Brain pericyte (primary cell): ENCODE data around the gene PTPRQ.

Experiments used
- DNase-seq: peaks from one replicate; pipeline ENCODE4 v3.0.0-alpha.2; 2012; ENCODE audit warnings: low read depth, low spot score

PTPRQ gene

GRCh38 chr12:80565271-80565670 is 121.2 kb downstream of the PTPRQ start:
- peak; percentile 16 for DNase-seq

- DNase-seq = no peak
Observed at GRCh38 chr12:80567401-80567800, 123.4 kb downstream of the PTPRQ start.

- DNase-seq = no peak
Observed at GRCh38 chr12:80576641-80577418, 132.8 kb downstream of the PTPRQ start.

GRCh38 chr12:80580254-80580653 is 136.2 kb downstream of the PTPRQ start:
- peak; percentile 79 for DNase-seq

DNA sequence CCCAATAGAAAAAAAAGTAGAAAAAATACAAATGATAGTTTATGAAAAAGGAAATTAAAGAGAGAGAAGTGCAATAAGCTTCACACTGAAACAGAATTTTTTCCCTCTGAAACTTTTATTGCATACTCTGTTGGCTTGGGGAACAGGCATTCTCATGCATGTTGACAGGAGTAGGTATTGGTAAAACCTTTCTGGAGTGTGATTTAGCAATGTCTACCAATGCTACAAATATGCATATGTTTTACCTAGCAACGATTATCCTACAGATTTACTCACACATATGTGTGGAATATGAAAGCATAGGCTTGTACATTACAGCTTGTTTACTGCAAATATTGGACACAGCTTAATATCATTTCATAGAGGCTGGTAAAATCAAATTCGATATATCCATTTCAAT is 137.7 kb downstream of the PTPRQ start:
- no peak for DNase-seq

DNA sequence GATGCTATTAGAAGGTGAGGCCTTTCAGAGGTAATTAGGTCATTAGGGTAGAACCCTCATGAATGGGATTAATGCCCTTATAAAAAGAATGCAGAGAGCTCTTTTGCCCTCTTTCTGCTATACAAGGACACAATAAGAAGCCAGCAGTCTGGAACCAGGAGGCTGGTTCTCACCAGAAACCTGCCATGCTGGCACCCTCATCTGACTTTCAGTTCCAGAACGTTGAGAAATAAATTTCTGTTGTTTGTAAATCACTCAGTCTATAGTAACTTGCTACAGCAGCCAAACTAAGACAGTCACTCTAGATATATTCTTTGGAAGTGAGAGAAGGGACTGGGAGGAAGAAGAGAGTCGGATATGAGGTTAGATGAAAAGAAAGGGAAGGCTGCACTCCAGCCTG is 138.4 kb downstream of the PTPRQ start:
- no peak for DNase-seq

DNA sequence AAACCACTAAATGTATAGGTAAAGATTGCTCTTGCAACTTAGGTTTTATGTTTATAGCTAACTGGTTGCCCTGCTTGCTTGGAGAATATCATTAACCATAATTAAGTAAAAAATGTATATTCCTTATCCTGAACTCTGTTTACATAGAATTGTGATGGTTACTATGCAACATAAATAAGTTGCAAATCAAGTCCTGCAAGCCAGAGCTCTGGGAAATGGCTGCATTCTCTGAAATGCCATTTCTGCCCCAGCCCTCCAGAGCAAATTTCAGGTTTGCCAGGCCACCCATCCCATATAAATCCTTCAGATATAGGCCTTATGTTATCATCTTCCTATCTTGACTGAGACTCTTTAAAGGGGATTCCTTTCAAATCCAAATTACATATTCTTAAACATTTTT is 145.0 kb downstream of the PTPRQ start:
- no peak for DNase-seq

DNA sequence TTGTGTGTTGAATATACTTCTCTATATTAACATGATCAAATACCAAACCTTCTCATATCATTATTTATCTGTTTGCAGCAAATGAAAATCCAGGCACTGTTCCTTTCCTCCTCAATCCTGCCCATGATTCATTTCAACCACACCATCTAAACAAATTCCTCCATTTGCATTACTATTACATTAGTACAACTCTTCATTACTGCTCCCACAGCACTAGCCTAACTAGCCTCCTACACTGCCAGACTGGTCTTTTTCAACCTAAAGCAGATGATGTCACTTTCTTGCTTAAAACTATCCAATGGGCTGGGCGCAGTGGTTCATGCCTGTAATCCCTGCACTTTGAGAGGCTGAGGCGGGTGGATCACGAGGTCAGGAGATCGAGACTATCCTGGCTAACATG is 146.1 kb downstream of the PTPRQ start:
- no peak for DNase-seq

DNA sequence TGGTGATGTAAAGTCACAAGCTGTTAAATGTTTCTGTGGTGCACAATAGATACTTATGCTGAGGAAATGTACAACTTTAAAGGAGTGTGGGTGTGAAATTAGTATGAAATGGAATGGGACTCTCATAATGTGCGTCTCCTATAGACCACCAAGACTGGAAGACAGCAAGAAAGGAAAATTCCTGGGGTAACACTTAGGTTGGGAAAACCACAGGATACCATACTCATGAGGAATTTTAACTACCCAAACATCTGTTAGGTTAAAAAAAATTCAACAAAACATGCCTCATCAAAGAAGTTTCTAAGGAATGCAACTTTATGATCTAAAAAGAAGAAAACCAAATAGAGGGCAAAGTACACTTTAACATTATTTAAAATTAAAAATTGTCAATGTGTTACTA is 149.7 kb downstream of the PTPRQ start:
- DNase-seq = no peak

- DNase-seq = no peak
Observed at GRCh38 chr12:80596509-80596908, 152.5 kb downstream of the PTPRQ start.

DNA sequence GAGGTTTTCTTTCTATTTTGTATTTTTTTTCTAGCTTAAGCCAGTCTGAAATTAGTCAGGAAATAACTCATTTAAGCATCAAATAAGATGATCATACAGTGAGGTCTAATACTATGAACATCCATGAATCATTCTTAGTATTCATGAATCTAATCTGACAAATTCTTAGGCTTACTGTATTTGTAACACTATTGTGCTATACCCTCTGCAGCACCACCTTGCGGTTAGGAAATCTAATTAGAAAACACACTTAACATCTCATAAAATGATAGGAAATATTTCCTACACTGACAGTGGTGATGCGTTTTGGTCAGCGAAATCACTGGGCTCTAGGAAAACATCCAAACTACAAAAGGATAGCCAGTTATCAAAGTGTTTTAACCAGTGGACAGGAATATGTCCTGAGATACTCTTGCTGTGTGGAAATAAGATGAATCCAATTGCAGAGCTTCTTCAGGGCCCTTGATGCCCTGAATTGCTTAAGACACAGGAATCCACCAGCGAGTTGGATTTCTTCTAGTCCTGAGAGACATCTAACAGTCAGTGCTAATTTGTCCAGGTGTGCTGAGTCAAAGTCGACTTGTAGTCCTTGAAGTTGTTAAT is 154.1 kb downstream of the PTPRQ start:
- DNase-seq = no peak

DNA sequence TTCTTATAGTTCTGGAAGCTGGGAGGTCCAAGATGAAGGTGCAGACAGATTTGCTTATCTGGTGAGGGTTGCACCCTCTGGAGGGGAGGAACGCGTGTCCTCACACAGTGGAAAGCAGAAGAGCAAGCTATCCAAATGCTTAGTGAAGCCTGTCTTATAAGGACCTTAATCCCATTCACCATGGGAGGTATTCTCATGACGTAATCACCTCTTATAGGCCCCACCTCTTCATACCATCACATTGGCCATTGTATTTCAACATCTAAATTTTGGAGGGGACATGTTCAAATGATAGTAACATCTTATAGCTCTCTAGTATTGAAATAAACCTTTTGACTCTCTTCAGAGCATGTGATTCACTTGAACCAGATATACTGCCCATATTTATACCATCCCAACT is 158.4 kb downstream of the PTPRQ start:
- no peak for DNase-seq

- no peak for DNase-seq
Observed at GRCh38 chr12:80607361-80608135, 163.5 kb downstream of the PTPRQ start.

GRCh38 chr12:80617733-80618132 is 173.7 kb downstream of the PTPRQ start:
- no peak for DNase-seq

DNA sequence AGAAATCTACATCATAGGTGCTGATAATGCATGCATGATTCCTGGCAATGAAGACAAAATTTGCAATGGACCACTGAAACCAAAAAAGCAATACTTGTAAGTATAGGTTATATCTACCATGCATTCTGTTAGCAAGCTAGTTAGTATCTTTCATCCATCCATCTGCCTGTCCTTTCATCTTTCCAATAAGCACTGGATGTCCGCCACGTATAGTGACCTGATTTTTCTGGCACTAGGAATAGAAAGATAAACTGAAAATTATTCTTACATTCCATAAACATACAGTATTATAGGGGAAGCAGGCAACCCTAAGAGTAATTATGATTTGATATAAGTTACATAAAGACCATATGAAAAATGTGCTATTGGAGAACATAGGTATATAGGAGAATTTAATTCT is 176.2 kb downstream of the PTPRQ start:
- DNase-seq = no peak

- DNase-seq = no peak
Observed at GRCh38 chr12:80622271-80622670, 178.2 kb downstream of the PTPRQ start.

DNA sequence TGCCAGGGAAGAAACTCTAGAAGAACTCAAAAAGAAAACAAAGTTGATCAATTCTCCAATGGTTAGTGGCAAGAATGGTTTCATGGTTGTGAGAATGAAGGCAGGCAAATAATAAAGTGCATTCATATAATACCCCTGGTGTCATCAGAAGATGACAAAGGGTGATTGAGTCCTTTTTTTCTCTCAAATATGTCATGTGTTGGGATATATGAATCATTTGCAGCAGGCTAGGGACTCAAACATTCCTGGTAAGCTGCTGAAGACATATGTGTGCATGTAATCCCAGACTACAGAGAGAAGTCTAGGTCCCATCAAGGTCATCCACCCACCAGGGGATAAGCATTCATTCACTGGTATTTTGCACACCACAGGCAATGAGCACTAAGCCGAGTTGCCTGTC is 181.0 kb downstream of the PTPRQ start:
- DNase-seq = no peak

DNA sequence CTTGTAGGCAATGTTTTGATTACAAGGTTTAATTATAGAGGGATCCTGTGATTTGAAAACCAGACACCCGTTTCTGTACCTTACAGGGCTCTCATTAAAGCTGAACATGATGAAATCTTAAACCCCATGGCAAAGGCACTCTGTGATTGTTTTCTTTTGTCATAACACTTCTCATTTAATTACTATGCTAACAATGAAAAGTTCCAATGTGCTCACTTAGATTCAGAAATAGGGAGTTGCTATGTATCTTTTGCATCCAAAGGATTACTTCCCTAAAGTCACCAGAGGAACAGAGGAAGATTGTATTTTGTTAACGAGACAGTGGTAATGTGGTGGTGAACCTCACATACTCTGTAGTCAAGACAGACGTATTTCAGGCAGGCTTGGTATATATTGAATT is 181.9 kb downstream of the PTPRQ start:
- DNase-seq = no peak

DNA sequence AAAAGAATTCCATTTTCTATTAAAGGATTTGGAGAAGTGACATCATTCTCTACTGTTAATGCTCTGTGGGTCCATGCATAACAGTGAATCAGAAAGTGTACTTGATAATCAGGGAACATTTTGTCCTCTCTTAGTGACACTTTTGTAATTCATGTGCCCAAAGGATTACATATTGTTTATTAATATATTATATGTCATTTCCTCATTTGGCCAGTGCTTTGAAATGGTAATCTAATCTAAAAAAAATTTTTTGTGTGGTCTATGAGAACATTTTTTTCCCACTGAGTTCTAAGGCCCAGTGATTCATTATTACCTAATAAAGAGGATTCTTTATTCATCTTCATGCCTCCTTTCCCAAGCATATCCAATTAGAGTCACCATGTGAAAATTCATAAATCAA is 183.7 kb downstream of the PTPRQ start:
- no peak for DNase-seq

DNA sequence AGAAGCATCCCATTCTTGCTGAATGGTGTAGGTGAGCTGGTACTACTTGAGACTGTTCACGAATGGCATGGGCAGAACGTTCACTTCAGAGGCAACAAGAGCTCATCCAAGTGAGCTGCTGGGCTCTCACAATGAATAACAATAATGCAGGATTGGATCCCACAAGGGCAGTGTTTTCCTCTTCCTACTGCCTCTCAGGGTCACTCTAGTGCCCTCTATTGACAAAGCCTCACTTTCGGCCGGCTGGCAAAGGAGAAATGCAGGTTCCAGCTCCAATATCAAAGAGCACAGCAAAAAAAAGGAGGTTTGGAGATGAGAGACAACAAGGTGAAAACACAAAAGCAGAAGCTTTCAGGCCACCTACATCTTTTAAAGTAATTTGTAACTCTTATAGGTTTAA is 188.8 kb downstream of the PTPRQ start:
- DNase-seq = no peak

GRCh38 chr12:80634903-80635302 is 190.9 kb downstream of the PTPRQ start:
- DNase-seq = no peak

GRCh38 chr12:80636832-80637231 is 192.8 kb downstream of the PTPRQ start:
- DNase-seq = no peak

- no peak for DNase-seq
Observed at GRCh38 chr12:80641936-80642335, 197.9 kb downstream of the PTPRQ start.
